SK-N-SH (cell line): ENCODE results near the gene ARMC8. TPM values are rescaled to one million over a fixed set of nuclear protein-coding genes. Genes with fewer than 3 reads are reported as not detected.

ENCODE experiments used
- CTCF ChIA-PET: fragments of 300-600, 350-600 bp; formaldehyde crosslinking; extraction: SDS; loops from one replicate; lab custom pipeline; 2021; lab: Yijun Ruan, JAX
- POLR2A ChIA-PET: fragments of 350-600 bp; sonication (Branson Sonifier 250); formaldehyde crosslinking; extraction: SDS; loops from one replicate; lab custom pipeline; 2020; ENCODE audit warnings: antibody characterized with exemption, inconsistent platforms; lab: Yijun Ruan, JAX
- DNase-seq: peaks from one replicate; pipeline ENCODE4 v3.0.0; 2012
- H2AFZ ChIP-seq: fragments of 200-600 bp; sonication (generic); 2 replicates; pipeline ENCODE4 v1.8.1; 2016; ENCODE audit warnings: antibody characterized with exemption, mild to moderate bottlenecking, low read depth
- H3F3A ChIP-seq: fragments of 200-600 bp; sonication (generic); replicated peaks from 2 replicates; pipeline ENCODE3; 2016; ENCODE audit warnings: antibody characterized with exemption, mild to moderate bottlenecking; ENCODE audit not compliant: insufficient read depth
- H3K27ac ChIP-seq, 2 experiments: fragments of 200-500 bp in 1 of 2; fragments of 200-600 bp in 1 of 2; sonication (Bioruptor generic) in 1 of 2; sonication (generic), shearing (Covaris generic) in 1 of 2; 2 replicates each; pipeline versions ENCODE4 v1.5.1 to v1.6.1; 2014 to 2016; ENCODE audit warnings: low read depth in 2 of 2, inconsistent platforms in 1 of 2, low read length in 1 of 2, mild to moderate bottlenecking in 1 of 2, mixed read lengths in 1 of 2
- H3K27me3 ChIP-seq: fragments of 200-600 bp; sonication (generic), shearing (Covaris generic); 2 replicates; pipeline ENCODE4 v1.6.1; 2016; ENCODE audit warnings: mixed run types; ENCODE audit not compliant: insufficient read depth
- H3K36me3 ChIP-seq, 2 experiments: fragments of 200-500 bp in 1 of 2; fragments of 200-600 bp in 1 of 2; sonication (Bioruptor generic) in 1 of 2; sonication (generic) in 1 of 2; replicated peaks in 1 of 2; 2 replicates each; pipeline versions ENCODE3 to v1.5.1; 2014 to 2016; ENCODE audit warnings: low read length in 1 of 2, mild to moderate bottlenecking in 1 of 2; ENCODE audit not compliant: insufficient read depth in 2 of 2, control insufficient read depth in 1 of 2
- H3K4me1 ChIP-seq, 2 experiments: fragments of 200-500 bp in 1 of 2; fragments of 200-600 bp in 1 of 2; sonication (Bioruptor generic) in 1 of 2; sonication (generic), shearing (Covaris generic) in 1 of 2; 2 replicates each; pipeline versions ENCODE4 v1.5.1 to v1.6.1; 2014 to 2016; ENCODE audit warnings: low read depth in 1 of 2, low read length in 1 of 2, mixed run types in 1 of 2; ENCODE audit not compliant: insufficient read depth in 2 of 2, control insufficient read depth in 1 of 2
- H3K4me2 ChIP-seq: fragments of 200-600 bp; sonication (generic), shearing (Covaris generic); 2 replicates; pipeline ENCODE4 v1.6.1; 2017; ENCODE audit warnings: mixed run types
- H3K4me3 ChIP-seq, 2 experiments: fragments of 200-500 bp in 1 of 2; fragments of 200-600 bp in 1 of 2; sonication (Bioruptor generic) in 1 of 2; sonication (generic), shearing (Covaris generic) in 1 of 2; 2 replicates each; pipeline versions ENCODE4 v1.5.1 to v1.8.1; 2014 to 2016; ENCODE audit warnings: low read depth in 2 of 2, inconsistent platforms in 1 of 2, low read length in 1 of 2, mild to moderate bottlenecking in 1 of 2, mixed read lengths in 1 of 2, moderate library complexity in 1 of 2
- H3K79me2 ChIP-seq: fragments of 200-600 bp; sonication (generic); 2 replicates; pipeline ENCODE4 v1.8.1; 2017; ENCODE audit warnings: mild to moderate bottlenecking; ENCODE audit not compliant: insufficient read depth
- H3K9ac ChIP-seq: fragments of 200-600 bp; sonication (generic); 2 replicates; pipeline ENCODE4 v1.6.1; 2017; ENCODE audit warnings: mixed run types
- H3K9me2 ChIP-seq: fragments of 200-600 bp; sonication (generic); 2 replicates; pipeline ENCODE4 v1.6.1; 2017; ENCODE audit warnings: mixed run types
- H3K9me3 ChIP-seq: fragments of 200-600 bp; sonication (generic); 2 replicates; pipeline ENCODE4 v1.6.1; 2017; ENCODE audit warnings: mixed run types, mild to moderate bottlenecking, moderate library complexity
- H4K20me1 ChIP-seq: fragments of 200-600 bp; sonication (generic); 2 replicates; pipeline ENCODE4 v1.6.1; 2017; ENCODE audit warnings: mild to moderate bottlenecking, mixed run types; ENCODE audit not compliant: insufficient read depth
- ELF1 ChIP-seq: IDR thresholded peaks from 2 replicates; pipeline ENCODE4 v1.4.0; 2012
- EP300 ChIP-seq, 2 experiments: IDR thresholded peaks; 2 replicates each; pipeline versions ENCODE4 v1.4.0 to v1.6.1; 2012; ENCODE audit warnings: borderline replicate concordance in 1 of 2, low read depth in 1 of 2, low read length in 1 of 2
- FOXJ3 ChIP-seq: sonication (generic); formaldehyde crosslinking; IDR thresholded peaks from 2 replicates; pipeline ENCODE4 v1.5.1; 2020; ENCODE audit warnings: mild to moderate bottlenecking, missing genetic modification reagents
- GATA2 ChIP-seq: sonication (generic); formaldehyde crosslinking; IDR thresholded peaks from 2 replicates; pipeline ENCODE4 v1.5.0; 2020; ENCODE audit warnings: mild to moderate bottlenecking, missing genetic modification reagents
- IRF3 ChIP-seq: fragments of 150-350 bp; IDR thresholded peaks from 2 replicates; pipeline ENCODE4 v1.6.1; 2016; ENCODE audit warnings: mild to moderate bottlenecking, low read depth, low read length
- NFIC ChIP-seq: IDR thresholded peaks from 2 replicates; pipeline ENCODE4 v1.4.0; 2012; ENCODE audit warnings: borderline replicate concordance
- RCOR1 ChIP-seq: fragments of 150-350 bp; IDR thresholded peaks from 2 replicates; pipeline ENCODE4 v1.6.1; 2017; ENCODE audit warnings: antibody characterized with exemption, low read length
- RFX5 ChIP-seq: IDR thresholded peaks from 2 replicates; pipeline ENCODE4 v1.6.1; 2012; ENCODE audit warnings: mild to moderate bottlenecking, improper control_type of control experiment, low read length
- RXRA ChIP-seq: IDR thresholded peaks from 2 replicates; pipeline ENCODE4 v1.4.0; 2012; ENCODE audit warnings: low read depth, mild to moderate bottlenecking, borderline replicate concordance
- SMC3 ChIP-seq: IDR thresholded peaks from 2 replicates; pipeline ENCODE4 v1.6.1; 2012; ENCODE audit warnings: low read depth, low read length, improper control_type of control experiment
- TAF1 ChIP-seq: IDR thresholded peaks from 2 replicates; pipeline ENCODE4 v1.6.1; 2012; ENCODE audit warnings: low read depth, mild to moderate bottlenecking, low read length, moderate library complexity, borderline replicate concordance
- TCF12 ChIP-seq: IDR thresholded peaks from 2 replicates; pipeline ENCODE4 v1.4.0; 2012
- TEAD4 ChIP-seq: IDR thresholded peaks from 2 replicates; pipeline ENCODE4 v1.4.0; 2012; ENCODE audit warnings: mild to moderate bottlenecking, borderline replicate concordance; ENCODE audit not compliant: insufficient read depth
- USF1 ChIP-seq: IDR thresholded peaks from 2 replicates; pipeline ENCODE4 v1.4.0; 2012; ENCODE audit warnings: low read depth, borderline replicate concordance
- YY1 ChIP-seq: IDR thresholded peaks from 2 replicates; pipeline ENCODE4 v1.4.0; 2012; ENCODE audit warnings: low read depth, mild to moderate bottlenecking
- ZBTB33 ChIP-seq: IDR thresholded peaks from 2 replicates; pipeline ENCODE4 v1.4.0; 2012; ENCODE audit warnings: low read depth, borderline replicate concordance
- WGBS: methylation state at CpG from one replicate; pipeline ENCODE4 v1.1.6; 2017; ENCODE audit warnings: low lambda C conversion rate; 5-methylcytosine and 5-hydroxymethylcytosine counted together
- polyA plus RNA-seq, 3 experiments: library from polyadenylated mRNA; depleted of rRNA; stranded (reverse); fragments of >200 nt; gene quantifications; 2 replicates each; pipeline ENCODE4 v1.2.3, GENCODE V29; 2012

Gene ARMC8
- polyA plus RNA-seq, 1 of the 3 experiments (the other 2 are of a cell fraction) = 35.5 TPM

DNA sequence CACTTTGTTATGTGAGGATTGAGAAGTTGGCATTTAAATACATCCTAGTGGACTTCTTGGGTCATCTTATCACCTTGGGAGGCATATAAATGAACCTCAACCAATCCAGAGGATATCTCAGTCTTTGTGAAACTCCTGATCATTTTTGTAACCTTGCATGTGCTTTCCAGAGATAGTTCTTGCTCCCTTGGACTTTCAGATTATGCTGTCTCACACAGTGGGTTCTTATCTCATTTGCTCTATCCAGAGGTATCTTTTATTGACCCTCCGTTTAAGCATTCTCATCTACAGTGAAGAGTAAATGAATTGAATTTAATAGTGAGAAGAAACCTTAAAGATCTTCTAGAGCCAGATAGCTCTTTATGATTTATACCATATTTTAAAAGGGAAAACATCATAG is 10.4 kb downstream of the ARMC8 start:
- Histone ChIP-seq H3K79me2 (peaks cover 97% of the 10 kb centered on the region), H4K20me1 (peaks cover 82% of the 10 kb centered on the region), H3K9me3 (no peaks in the 10 kb centered on the region), H3K27ac (no peak overlapping the region), H3F3A (no peaks in the 10 kb centered on the region), H3K4me3 (no peak overlapping the region), H3K9me2 (no peaks in the 10 kb centered on the region), H3K27me3 (no peaks in the 10 kb centered on the region), H3K9ac (no peak overlapping the region), H3K36me3 (peaks cover 4 to 15% of the 10 kb centered on the region in 2 experiments), H3K4me2 (no peak overlapping the region), H3K4me1 (peaks cover 0 to 7% of the 10 kb centered on the region in 2 experiments; a peak in 1 of 4 replicates), H2AFZ (no peak overlapping the region)
- ChIA-PET POLR2A (interaction anchor here (1.5 kb wide), 1 partner anchor 11 kb away, joined by 3 read pairs; the partner anchor contains the start of gene ARMC8), CTCF (interaction anchor here (1.9 kb wide), 1 partner anchor 11 kb away, joined by 4 read pairs; no protein-coding TSS in a partner anchor)
- WGBS = 62% methylated on average over 1 of the region's 1 CpG
- no peak for DNase-seq
- TF ChIP-seq NFIC = no peak
- no peak for TF ChIP-seq RXRA
- TF ChIP-seq ZBTB33 = no peak
- no peak for TF ChIP-seq USF1
- TF ChIP-seq IRF3 = no peak
- no peak for TF ChIP-seq RFX5
- no peak for TF ChIP-seq FOXJ3 (CRISPR knock-in tag)
- TF ChIP-seq TEAD4 = no peak
- TF ChIP-seq ELF1 = no peak
- TF ChIP-seq RCOR1 = no peak
- TF ChIP-seq SMC3 = no peak
- TF ChIP-seq EP300 (IDR thresholded peaks at IDR 0.05; ENCODE audit: borderline replicate concordance in 1 of 2, low read depth in 1 of 2, low read length in 1 of 2) = no peak
- no peak for TF ChIP-seq TAF1
- TF ChIP-seq GATA2 (CRISPR knock-in tag) = no peak
- TF ChIP-seq TCF12 = no peak
- TF ChIP-seq YY1 = no peak
